NCI-H1436 (cell line): ENCODE results near the gene MTMR11.
A peak's percentile ranks its signal among the peaks of the same experiment; 100 is the strongest.

Experiments used
- DNase-seq: peaks from one replicate; lab custom pipeline; 2025; lab: John Stamatoyannopoulos, UW

The MTMR11 gene

DNA sequence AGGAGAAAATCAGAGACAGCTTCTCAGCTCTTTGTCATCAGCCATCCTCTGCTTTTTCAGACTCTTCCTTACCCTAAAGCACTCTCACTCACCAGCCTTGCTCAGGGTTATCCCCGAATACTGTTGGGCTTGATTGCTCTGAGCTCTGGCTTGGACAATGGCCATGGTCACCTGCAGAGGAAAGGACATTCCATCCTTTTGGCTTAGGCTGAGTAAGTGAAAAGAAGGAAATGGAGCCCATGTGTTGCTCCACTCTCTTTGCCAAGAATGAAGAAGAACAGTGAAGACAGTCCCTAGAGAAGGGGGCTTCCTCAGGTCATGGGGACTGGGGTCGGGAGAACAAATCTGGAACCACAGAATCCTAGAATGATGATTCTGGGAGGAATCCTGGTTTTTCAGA is 2.3 kb downstream of the MTMR11 start:
- DNase-seq: no peak

DNA sequence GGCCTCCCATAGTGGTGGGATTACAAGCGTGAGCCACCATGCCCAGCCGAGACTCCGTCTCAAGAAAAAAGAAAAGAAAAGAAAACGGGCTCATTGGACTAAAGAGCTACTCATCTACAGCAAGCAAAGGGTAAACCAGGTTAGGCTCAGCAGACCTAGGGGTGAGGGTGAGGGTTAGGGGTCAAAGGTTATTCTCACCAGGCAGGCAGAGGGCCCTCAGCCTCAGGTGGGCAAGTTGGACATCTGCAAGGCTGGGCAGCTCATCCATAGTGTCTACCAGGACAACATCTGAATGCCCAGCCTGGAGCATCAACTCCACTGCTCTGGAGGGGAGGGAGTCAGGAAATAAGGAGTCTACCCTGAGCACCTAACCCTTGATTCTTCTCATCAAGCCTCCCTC is 3.5 kb downstream of the MTMR11 start:
- DNase-seq: no peak

DNA sequence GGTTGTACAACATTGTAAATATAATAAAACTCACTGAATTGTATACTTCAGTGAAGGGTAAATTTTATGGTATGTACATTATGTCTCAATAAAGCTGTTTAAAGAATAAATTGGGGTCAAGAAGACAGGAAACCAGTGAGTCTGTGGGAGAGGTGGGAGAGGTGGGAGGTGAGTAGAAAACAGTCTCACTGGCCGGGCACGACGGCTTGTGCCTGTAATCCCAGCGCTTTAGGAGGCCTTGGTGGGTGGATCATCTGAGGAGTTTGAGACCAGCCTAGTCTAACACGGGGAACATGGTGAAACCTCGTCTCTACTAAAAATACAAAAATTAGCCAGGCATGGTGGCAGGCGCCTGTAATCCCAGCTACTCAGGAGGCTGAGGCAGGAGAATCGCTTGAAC is 4.2 kb downstream of the MTMR11 start:
- no peak for DNase-seq

DNA sequence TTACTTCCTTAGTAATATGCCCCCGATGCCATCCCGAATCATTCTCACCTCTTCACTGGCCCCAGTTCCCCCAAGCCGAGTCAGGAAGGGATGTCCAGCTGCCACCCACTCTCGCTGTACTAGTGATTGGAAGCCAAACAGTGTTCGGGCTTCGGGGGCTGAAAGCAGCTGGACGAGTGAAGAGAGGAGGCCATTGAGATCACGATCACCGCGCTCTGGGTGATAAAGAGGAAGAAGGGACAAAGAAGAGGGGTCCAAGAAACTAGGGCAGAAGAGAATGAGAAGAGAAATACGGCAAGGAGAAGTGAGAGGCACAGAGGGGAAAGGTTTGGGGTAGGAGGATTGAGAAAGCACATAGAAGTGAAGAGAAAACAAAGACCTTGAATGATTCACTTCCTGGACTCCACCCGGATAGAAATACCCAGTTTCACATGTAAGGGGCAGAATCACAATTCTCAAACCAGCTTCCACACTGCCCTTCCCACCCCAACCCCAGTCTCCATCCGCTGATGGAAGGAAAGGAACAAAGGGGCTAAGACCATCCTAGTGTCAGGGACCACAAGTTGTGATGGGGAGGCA is 5.4 kb downstream of the MTMR11 start:
- no peak for DNase-seq

DNA sequence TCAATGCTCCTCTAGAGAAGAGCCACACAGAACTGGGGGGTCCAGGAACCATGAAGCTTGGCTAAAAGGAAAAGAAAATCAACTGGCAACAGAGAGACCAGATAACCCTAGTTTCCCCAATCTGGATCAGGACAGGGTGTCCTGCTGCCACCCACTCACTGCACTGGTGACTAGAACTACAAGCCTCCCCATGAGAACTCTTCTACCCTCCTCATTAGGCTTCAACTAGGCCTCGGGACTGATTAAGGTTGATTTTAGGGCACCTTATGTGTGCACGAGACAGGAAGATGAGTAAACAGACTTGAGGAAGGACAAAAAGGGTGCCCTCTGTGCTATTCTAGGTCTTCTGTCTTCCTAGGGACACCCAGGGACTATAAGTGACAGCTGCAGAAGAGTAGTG is 6.8 kb downstream of the MTMR11 start:
- no peak for DNase-seq

DNA sequence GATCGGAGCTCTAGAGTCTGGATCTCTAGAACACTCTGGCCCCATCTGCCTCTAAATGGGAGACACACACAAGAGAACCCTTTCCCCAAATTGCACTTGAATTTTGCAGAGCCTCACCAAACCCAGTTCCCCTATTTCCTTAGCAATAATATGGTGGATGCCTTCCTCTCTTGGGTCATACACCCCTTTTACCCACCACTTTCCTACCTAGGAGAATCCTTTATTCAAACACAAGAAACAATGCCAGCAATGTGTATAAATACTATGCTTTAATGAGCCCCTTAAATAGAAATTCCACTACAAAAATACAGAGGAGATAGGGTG is 8.3 kb downstream of the MTMR11 start:
- DNase-seq: no peak

DNA sequence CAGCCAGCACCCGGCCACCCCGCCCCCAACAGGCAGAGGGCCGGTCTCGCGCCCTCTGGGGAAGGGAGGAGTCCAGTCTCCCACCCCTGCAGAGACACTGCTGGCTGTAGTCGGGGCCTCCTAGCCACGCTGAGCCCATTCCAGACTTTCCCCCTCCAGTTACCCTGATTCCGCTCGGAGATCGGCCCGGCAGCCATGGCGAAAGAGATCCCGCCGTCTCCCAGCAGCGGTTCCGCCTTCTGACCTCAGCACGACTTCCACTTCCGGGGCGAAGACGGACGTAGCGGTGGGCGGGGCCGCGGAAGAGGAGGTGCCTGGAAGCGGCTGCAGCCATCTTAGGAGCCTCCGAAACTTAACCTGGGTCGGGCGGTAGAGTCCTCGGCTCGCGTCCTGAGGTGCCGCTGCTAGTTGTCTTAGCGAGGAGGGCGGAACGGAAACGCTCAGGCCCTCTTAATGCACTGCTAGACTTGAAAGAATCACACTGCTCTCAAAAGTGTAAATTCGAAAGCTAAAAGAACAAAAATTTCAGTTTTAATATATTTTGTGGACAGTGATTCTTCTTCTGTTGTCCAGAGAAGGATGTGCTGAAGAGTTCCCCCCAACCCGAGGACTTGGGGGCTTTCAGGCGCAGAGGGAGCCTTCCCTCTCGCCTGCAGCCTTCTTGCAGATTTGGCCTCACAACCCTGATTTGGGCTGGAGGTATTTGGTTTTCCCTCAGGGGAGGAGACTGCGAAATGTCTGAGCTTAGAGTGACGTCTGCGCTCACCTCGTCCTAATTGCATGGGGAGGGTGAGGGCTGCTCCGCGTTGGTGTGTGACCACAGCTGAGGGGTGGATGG is 8.9 kb downstream of the MTMR11 start, which contains the start of gene SF3B4:
SF3B4 (minus strand) TSS at position 241 of the 838 bp plus-strand sequence; CDS start at position 197, 44 bp downstream.
- peak; percentile 92 for DNase-seq

DNA sequence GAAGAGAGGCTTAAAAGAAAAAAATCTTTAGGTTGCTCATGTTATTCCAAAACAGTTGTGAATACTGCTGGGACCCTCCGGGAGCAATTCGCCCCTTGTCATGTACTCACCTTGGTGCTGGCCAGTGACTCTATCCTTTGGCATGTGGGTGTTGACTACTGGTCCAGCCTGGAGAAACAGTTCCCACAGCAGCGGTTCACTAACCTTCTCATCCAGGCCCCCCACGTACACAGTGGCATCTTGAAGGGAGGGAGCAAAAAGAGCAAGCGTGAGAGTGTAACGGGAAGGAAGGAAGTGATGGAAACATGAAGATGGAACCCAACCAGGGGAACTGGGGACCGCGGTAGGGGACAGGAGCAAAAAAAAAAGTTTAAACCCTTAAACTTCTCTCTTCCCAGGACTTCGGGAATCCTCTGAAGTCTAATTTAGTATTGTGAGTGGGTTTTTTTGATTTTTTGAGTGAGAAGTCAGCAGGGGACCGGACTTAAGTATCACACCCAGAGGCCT is 9.6 kb downstream of the MTMR11 start:
- DNase-seq: no peak

DNA sequence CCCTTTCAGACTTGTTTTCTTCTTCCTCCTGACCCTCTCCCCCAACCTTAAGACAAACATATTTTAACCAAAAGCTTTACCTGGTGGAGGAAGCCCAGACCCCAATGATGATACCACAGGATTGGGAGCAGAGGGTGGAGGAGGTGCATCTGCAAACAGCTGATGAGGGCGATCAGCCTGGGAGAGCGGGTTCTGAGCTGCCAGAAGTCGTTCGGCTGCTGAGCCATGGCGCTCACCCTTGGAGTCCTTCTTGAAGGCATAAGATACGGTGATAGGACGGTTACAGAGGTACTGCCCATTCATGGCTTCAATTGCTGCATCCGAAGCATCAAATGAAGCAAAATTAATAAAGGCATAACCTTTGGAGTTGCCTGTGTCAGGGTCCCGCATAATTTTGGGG is 10.4 kb downstream of the MTMR11 start:
- no peak for DNase-seq

DNA sequence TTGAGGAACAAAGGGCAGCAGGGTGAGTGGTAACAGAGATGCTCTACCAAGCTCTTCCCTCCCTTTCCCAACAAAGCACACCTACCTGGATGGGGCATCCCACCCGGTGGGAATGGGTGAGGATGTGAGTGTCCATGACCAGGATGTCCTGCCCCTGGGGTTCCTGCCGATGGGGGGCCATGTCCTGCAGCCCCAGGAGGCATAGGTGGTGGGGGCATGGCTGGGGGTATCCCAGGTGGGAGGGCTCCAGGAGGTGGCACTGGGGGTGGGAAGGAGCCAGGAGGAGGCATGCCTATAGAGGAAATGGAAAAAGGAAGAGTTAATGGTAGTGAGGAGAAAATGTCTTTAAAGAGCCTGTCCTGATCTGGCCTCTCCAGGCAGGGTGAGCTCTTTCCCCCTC is 10.9 kb downstream of the MTMR11 start:
- DNase-seq: no peak

DNA sequence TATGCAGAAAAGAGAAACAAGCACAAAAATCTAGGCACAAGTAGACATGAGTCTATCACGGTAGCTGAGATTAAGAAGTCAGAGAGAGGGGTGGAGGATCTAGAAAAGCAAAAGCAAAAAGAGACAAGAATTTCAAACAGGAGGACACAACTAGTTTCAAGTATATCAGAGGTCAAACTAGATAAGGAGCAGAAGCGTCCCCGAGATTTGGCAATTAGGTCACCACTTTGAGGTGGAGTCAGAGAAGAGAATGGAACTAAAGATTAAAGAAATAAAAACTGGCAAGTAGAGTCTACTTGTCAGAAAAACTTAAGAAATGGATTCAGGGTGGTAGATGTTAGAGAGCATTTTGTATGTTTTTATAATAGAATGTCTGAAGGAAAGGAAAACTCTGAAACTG is 11.3 kb downstream of the MTMR11 start:
- DNase-seq: no peak

DNA sequence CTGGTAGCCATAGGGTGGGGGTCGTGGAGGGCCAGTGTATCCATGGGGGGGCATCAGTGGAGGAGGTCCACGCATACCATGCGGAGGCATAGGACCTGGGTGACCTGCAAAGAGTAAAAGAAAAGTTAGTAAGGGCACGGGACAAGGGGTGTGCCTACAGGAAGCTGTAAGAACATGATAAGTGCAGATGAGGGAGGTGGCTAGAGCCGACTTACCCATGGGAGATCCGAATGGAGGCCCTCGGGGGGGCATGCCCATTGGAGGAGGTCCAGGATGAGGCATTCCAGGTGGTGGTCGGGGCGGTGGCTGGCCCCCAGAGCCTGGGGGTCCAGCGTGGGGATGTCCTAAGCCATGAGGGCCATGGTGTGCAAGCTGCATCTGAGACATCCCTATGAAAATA is 13.1 kb downstream of the MTMR11 start:
- no peak for DNase-seq

DNA sequence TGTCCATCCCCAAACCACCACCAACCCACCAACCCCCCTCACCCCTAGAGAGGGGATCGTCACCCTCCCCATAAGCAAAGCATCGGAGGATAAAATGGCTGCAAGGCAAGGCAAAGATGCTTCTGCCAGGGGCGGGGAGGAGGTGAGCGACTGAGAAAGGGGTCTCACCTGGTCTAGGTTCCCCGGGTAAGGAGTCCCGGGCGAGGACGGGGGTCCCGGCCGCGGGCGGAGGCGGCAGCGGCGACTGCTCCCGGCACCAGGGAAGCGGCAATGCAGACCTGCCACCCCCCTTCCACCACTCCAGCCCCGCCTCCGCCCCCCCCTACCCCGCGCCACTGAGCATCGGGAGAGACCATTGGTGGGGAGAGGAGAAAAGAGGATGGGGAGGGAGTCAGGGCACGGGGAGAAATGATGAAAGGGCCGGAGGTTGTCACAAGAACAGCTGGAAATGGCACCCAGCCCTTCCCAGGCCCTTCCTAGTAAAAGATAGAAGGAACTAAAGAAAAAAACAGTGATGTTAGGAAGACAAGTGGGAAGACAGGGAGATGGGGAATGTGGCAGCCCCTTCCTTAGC is 19.0 kb downstream of the MTMR11 start, which contains the start of gene SV2A:
SV2A (minus strand) TSS at position 274 of the 574 bp plus-strand sequence. CDS start 4,004 bp downstream, outside the sequence.
- peak; percentile 77 for DNase-seq

DNA sequence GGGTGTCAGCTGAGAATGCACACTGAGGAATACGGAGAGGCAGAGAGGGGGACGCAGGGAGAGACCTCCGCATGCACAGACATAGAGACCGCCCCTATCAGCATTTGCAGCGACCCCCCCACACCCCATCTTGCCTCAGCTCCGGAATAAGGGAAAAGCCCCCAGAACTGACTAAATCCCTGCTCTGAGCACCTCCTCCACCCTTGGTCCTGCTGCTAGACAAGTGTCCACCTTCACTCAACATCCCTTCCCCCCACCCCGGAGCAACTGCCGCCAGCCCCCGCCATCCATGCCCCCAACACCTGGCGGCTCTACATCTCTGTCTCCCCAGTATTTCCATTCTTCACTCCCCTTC is 19.8 kb downstream of the MTMR11 start:
- no peak for DNase-seq

DNA sequence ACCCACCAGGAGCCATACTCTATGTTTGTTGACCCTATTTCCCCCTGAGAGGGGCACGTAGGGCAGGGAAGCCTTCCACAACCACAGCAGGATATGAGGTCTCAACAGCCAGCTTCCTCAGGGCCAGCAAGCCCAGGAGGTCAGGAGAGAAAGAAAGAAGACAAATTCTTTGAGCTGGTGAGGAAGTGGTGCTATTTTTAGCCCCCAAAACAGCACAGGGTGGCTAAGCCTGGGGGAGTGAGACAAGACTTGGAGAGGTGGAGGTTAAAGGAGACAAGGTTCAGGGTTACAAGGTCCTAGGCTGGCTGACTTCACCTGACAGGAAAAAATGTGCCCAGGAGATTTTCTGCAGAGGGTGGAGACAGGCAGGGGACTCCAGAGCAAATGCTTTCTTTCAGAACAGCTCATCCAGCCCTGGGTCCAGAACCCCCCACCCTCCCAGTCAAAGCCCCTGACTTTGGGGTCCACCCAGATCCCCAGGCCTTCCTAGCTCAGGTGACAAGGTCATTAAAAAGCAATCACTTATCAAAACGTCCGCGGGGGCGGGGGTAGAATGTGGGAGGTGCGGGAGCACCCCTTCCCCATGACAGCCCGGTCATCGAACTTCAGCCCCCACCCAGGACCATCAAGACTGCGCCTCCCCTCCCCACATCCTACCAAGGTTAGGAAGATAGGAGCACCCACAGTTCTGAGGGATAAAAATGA is 20.3 kb downstream of the MTMR11 start:
- no peak for DNase-seq

DNA sequence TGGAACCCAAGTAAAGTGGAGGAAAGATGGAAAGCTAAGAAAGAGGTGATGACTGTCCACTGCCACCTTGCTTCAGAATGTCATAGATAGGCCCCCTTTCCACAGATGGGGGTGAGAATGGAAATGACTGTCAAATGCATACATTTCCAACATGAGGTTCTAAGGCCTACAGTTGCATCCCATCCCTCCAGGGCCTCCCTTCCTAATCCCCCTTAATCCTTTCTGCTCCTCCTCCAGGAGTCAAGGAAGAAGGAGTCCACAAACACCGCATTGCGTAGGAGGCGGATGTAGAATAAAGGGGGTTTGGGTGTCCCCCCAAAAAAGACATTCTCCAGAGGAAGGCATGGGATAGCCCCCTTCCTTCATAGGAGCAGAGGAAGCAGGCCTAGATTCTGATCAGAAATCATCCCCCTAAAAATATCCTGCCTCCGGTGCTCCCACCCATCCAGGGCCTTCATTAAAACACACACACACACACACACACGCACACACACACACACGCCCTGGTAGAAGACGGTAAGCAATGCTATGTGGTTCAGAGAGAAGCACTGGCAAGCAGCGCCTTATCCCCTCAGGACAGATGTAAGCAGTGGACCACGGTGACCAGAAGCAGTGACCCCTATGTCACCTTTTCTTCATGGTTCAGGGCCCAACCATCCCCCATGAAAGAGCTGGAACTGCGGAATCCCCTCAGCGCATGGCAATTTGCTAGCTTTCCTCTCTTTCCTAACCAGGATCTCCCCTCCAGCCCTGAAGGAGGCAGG is 21.1 kb downstream of the MTMR11 start:
- no peak for DNase-seq

DNA sequence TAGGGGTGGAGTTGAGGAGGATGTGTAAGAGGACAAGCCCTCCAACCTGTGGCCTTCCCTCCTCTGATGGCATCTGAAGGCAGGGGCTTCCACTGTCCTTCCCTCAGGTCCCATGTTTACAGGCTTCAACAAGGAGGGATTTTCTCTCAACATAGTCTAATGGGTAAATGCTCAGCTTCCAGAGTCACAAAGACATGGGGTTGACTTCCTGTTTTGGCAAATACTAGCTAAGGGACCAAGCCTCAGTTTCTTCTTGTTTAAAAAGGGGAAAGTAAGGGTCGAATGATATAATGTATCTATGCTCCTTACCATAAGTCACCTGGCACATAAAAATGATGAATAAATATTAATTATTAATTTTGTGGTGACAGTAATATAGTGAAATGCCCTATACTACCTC is 22.1 kb downstream of the MTMR11 start:
- no peak for DNase-seq

DNA sequence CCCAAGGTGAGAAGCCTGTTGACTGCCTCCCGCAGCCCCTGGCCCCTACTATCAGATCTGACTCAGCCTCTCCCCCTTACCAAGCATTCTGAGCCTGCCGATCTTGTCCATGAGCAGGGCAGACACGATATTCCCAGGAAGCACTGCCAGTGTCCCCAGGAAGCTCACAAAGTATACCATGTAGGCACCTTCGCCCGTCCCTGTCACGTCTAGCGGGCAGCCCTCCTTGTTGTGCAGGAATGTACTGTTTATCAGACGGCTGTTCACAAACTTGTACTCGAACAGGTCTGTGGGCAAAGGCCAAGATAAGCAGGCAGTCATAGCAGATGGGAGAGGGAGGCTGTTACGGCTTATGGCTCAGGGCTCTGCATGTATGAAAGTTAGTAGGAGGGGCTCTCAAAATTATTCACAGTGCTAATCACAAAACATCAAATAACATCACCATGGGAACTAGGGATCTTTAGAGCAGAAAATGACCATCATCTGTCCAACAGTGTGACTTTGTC is 30.1 kb downstream of the MTMR11 start:
- no peak for DNase-seq

DNA sequence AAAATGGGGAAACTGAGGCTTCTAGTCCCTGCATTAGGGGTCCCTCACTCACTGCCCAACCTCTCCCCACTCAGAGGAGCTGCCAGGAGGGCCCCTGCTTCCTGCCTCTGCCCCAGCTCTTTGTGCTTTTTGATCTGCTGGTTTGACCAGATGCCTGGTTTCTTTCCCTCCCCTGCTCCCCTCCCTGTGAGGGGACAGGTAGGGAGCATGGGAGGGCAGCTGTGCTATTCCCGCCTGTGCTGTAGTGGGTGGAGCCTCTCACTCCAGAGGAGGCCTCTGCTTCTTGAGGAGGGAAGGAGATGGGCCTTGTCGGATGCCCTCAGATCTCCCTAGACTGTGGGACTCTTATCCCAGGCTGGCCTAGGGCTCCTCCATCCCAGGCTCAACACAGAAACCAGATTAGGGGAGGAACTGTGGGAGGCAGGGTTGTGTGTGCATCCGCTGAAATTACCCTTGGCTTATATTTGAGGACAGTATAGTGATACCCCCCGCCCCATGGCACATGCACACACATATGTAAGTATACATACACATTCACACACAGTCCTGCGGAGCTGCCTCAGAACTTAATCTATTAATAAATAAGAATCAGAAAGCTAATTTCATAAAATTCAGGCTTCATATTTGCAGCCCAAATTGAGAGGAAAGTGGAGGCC is 32.7 kb downstream of the MTMR11 start:
- no peak for DNase-seq

DNA sequence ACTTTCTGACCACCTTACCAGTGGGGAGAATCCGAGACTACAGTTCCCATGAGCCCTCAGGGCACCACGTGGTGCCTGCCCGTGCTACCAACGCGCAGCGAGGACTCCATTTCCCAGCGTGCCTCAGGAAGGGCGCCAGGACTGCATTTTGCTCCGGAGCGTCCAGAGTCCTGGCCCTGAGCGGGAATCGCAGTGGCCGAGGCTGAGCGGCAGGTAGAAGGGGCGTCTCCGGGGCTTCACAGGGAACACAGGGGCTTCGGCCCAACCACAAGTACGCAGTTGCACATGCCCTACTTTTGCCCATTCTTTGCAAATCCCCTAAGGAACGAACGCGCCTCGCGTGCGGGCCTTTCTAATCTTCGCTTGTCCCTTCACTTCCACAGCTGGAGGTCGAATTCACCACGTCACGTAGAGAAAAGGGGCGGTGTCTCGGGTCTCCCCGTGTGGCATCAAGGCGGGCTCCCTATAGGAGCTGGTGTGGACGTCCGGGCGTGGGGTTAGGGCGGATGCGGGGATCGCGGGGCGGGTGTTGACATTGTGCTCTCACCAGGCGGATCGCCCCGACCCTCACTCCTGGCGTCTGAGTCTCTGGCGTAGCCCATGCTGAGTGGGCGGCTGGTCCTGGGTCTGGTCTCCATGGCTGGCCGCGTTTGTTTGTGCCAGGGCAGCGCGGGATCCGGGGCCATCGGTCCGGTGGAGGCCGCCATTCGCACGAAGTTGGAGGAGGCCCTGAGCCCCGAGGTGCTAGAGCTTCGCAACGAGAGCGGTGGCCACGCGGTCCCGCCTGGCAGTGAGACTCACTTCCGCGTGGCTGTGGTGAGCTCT is 37.0 kb downstream of the MTMR11 start, which contains the start of gene BOLA1:
BOLA1 (plus strand) TSS at position 109 of the 825 bp plus-strand sequence; CDS start at position 601, 492 bp downstream.
- DNase-seq: peak; percentile 88
